Ovary (tissue), 3 donors: ENCODE results near the gene PTCH2.

Experiments
- CTCF ChIP-seq, 3 donors: fragments of 450-650 bp in 2 of 3; fragments of 200-600 bp in 1 of 3; IDR thresholded peaks; one replicate each; pipeline versions ENCODE4 v1.5.1 to v1.8.0; 2016 to 2022; ENCODE audit warnings: antibody characterized with exemption in 3 of 3, mild to moderate bottlenecking in 1 of 3
- POLR2A ChIP-seq: fragments of 450-650 bp; IDR thresholded peaks from one replicate; pipeline ENCODE4 v1.6.1; 2017; ENCODE audit warnings: antibody characterized with exemption, mild to moderate bottlenecking, moderate library complexity
- donor health status: DM: no; HTN: no; CAD: no.

- TF ChIP-seq POLR2A (no peak), CTCF (IDR thresholded peaks at IDR 0.05) (no peak)
Measured at GRCh38 chr1:44811234-44811633, 31.8 kb downstream of the PTCH2 start.
